Left kidney (tissue), 2 donors: ENCODE measurements around the gene SCN3A. TPM values are rescaled to one million over a fixed set of nuclear protein-coding genes. Genes with fewer than 3 reads are reported as not detected.

Source experiments
- DNase-seq: peaks from one replicate; pipeline ENCODE4 v3.0.0-alpha.2; 2013
- polyA plus RNA-seq: library from polyadenylated mRNA; unstranded; fragments of 120-200 nt; gene quantifications from one replicate; pipeline ENCODE4 v1.2.1, GENCODE V29; 2013; ENCODE audit not compliant: insufficient read length

Gene SCN3A
- polyA plus RNA-seq, 1 donor: 0.60 TPM

DNA sequence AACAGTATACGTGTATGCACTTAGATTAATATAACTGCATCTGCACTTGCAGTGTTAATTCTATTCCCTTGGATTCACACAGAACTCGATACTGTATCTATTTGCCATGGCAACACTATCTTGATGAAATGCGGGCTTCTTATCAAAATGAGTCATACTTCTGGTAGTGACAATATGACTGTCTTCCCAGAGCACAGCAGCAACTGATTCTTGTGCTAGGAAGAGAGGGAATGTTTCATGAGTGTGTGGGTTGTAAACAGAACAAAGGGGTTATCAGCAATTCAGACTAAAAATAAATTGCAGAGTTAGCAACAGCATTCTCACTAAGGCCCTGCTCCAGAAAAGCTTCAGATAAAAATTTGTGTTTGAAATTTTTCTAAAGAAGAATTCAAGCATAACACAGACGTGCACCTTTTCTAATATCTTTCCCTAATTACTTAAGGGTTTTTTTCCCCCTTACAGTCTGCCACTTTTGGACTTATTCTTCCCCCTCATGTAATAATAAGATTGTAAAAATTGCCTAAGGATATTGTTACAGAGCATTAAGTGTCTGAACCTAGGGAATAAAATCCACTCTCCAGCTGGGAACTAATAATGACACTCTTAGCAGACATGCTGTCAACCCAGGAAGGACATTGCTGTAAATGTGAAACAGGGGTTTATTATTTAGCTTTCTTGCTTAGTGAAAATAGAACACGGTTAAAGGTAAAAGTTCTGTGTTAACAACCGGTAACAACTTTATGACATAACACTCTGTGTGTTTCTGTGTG is 148.6 kb downstream of the SCN3A start:
- no peak for DNase-seq

DNA sequence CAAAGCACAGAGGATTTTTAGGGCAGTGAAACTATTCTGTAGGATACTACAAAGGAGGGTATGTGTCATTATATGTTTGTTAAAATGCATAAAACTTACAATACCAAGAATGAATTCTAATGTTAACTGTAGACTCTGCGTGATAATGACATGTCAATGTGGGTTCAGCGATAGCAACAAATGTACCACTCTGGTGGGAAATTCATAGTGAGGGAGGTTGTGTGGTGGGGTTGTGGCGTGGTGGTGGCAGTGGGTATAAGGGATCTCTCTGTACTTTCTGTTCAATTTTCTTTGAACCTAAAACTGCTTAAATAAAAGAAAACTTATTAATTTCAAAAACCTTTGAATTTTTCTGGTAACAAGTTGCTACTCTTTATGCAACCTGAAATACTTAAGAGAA is 149.2 kb downstream of the SCN3A start:
- no peak for DNase-seq

GRCh38 chr2:165044505-165045303 is 159.1 kb downstream of the SCN3A start:
- no peak for DNase-seq

Other genes starting within 250 kb of the SCN3A start
- 6.6 TPM for gene SLC38A11, start 248.5 kb downstream of the SCN3A start, polyA plus RNA-seq
- 2.7 TPM for gene SCN2A, start 35.4 kb upstream of the SCN3A start, polyA plus RNA-seq